OCI-LY3 (cell line): ENCODE results near the gene NYAP2.

Source experiments
- EZH2phosphoT487 ChIP-seq: fragments of 200-600 bp; shearing (Covaris generic); IDR thresholded peaks from 2 replicates; pipeline ENCODE4 v1.6.1; 2018; ENCODE audit warnings: antibody characterized with exemption, mixed run types, low read depth
- TF ChIP-seq, protein P1 (sequence below): fragments of 200-600, 300-600 bp; sonication (generic); IDR thresholded peaks from 2 replicates; pipeline ENCODE4 v1.5.1; 2014; ENCODE audit warnings: antibody characterized with exemption, low read length, low read depth

DNA sequence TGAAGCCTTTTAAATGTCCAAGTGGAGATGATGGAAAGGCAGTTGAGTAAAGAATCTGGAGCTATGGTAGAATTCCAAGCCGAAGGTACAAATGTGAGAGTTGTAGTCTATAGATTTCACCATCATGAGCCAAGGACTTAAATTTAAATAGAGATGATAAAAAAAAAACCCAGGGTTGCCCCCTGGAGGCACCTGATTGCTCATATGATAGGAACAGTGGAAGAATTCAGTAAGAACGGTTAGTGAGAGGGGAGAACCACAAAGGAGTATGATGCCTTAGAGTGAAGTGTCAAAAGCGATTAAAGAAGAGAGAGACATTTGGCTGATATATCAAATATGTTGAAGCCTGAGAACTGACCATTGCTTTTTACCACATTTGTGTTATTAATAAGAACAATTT, 11.9 kb downstream of the NYAP2 start:
- TF ChIP-seq, protein P1, sequence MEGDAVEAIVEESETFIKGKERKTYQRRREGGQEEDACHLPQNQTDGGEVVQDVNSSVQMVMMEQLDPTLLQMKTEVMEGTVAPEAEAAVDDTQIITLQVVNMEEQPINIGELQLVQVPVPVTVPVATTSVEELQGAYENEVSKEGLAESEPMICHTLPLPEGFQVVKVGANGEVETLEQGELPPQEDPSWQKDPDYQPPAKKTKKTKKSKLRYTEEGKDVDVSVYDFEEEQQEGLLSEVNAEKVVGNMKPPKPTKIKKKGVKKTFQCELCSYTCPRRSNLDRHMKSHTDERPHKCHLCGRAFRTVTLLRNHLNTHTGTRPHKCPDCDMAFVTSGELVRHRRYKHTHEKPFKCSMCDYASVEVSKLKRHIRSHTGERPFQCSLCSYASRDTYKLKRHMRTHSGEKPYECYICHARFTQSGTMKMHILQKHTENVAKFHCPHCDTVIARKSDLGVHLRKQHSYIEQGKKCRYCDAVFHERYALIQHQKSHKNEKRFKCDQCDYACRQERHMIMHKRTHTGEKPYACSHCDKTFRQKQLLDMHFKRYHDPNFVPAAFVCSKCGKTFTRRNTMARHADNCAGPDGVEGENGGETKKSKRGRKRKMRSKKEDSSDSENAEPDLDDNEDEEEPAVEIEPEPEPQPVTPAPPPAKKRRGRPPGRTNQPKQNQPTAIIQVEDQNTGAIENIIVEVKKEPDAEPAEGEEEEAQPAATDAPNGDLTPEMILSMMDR, result 0 out of 2 replicates have a peak, but pooled peaks have one; percentile 11
- TF ChIP-seq EZH2phosphoT487, result no peak
